HG03045 (cell line): Measurements from ENCODE around the gene SFRP4.

Experiments
- ATAC-seq: cut with Tn5 transposase; IDR thresholded peaks from one replicate; pipeline ENCODE4 v1.9.1; 2021; ENCODE audit warnings: mild to moderate bottlenecking, moderate library complexity; ENCODE audit not compliant: unreplicated experiment

SFRP4 gene

GRCh38 chr7:37927773-37928444, 11.3 kb upstream of the SFRP4 start:
- no peak for ATAC-seq

- no peak for ATAC-seq
Measured at GRCh38 chr7:37925620-37926019, 9.0 kb upstream of the SFRP4 start.

- no peak for ATAC-seq
Measured at GRCh38 chr7:37924491-37925041, 7.9 kb upstream of the SFRP4 start.

DNA sequence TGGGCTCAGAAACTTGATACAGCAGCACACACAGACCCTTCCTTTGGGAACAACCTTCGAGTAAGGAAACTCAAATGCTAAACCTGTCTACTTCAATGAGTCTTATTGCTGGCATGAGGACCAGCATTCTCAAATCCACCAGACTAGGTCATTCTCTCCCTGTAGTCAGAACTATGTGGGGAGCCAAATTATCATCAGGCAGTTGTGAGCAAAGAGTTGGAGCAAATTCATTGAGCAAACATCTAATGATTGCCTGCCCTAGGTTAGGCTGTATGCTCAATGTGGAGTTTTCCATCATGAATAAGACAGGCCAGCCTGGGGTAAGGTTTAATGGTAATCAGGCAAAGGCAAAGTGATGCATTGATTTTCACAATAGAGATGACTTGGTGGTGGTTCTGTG, 7.4 kb upstream of the SFRP4 start:
- no peak for ATAC-seq

- ATAC-seq, result no peak
Measured at GRCh38 chr7:37921876-37922275, 5.3 kb upstream of the SFRP4 start.

GRCh38 chr7:37920849-37921805, 4.5 kb upstream of the SFRP4 start:
- ATAC-seq, result peak; percentile 40

DNA sequence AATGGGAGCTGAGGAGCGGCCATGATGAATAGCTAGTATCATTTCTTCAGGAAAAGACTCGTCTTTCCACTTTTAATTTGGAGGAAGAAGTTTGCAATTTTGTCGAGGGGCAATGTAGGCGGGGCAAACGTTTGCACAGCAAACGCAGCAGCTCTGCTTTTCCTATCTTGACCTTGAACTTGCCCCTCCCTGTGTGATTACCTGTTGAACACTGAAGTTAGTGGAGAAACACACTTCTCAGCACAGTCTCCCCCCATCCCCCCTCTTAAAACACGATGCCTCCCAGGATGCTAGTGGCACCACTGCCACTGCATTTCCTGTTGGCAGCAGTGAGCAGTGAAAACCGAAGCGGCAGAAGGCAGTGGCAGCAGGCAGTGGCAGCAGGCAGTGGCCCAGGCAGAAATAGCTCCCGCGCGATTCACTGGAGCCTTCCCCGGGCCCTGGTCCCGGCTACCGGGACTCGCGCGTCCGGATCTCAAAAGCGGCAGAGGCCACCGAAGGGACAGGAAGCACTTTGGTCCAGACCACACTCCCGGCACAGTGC, 3.8 kb upstream of the SFRP4 start, which contains the start of gene EPDR1:
TSS of gene EPDR1 (plus strand) at position 336 of the 544 bp plus-strand sequence. CDS start 300 bp downstream, outside the sequence.
- peak; percentile 46 for ATAC-seq

DNA sequence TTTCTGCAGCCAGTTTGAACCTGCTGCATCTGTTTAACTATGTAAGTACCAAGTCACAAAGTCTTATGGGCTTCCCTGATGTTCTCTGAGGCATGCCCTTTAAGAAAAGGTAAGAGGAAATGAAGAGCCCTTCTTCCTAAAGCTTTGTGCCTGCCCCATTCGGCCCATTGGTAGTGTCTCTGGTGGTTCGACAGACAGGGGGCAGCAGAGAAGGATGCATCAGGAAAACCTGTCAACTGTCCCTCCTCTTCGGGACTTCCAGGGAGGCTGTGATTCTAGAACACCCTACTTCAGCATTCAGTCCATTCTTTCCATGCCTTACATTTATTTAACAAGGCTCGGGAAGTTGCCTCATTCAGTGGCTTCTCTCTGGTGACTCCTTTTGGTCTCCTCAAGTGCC, 1.9 kb upstream of the SFRP4 start:
- ATAC-seq, result no peak

DNA sequence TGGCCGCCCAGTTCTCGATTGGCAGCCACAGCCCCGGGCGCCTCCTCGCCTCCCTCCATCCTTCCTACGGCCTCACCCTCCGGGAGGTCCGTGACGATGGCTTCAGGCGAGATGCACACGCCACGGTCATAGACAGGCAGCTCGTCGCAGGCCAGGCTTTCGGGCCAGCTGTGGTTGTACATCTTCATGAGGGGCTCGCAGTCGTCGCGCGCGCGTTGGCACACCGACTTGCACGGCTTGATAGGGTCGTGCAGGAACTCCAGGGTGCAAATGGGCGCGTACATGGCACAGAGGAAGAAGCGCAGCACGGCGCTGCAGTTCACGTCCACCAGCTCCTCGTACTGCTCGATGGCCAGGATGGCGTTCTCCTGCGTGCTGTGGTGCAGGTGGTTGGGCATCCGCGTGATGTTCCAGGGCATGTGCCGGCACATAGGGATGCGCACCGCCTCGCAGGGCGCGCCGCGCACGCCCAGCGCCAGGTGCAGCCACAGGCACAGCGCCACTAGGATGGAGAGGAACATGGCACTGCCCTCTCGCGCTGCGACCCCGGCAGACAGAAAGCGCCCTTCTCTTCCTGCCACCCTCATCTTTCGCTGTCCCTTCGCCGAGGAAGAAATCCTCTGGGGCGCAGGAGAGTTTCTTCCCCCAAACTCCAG, 472 bp downstream of the SFRP4 start:
- no peak for ATAC-seq

- no peak for ATAC-seq
Measured at GRCh38 chr7:37915438-37915837, 1.2 kb downstream of the SFRP4 start.

- no peak for ATAC-seq
Measured at GRCh38 chr7:37912756-37913155, 3.9 kb downstream of the SFRP4 start.

- ATAC-seq, result no peak
Measured at GRCh38 chr7:37908221-37908788, 8.3 kb downstream of the SFRP4 start.

DNA sequence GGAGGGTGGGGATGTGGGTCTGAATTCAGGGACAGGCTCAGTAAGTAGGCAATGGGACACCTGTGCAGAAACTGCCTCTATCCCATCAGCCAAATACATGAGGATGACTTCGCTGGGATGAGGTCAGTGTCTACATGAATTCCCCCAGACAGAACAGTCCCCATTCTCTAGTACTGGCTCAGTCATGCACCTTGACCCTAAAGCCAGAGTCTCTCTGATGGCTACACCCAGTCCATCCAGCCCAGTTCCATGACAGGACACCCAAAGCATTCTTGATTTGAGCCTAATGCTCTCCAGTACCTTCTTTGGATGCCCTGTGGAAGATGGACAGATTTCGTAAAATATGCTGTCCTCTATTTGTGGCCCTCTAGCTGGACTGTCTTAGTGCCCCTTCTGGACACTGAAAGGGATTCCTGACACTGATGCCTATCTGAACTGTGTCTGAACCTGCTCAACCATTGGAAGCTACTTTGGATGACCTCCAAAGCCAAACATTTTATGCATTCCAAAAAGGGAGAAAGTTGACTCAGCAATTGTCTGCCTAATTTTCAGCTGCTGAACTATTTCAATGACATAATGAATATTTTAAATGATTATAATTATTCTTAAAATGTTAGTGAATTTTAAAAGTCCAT, 14.6 kb downstream of the SFRP4 start:
- ATAC-seq, result no peak

GRCh38 chr7:37901236-37901827, 15.3 kb downstream of the SFRP4 start:
- ATAC-seq, result no peak

- ATAC-seq, result no peak
Measured at GRCh38 chr7:37899712-37900247, 16.8 kb downstream of the SFRP4 start.

DNA sequence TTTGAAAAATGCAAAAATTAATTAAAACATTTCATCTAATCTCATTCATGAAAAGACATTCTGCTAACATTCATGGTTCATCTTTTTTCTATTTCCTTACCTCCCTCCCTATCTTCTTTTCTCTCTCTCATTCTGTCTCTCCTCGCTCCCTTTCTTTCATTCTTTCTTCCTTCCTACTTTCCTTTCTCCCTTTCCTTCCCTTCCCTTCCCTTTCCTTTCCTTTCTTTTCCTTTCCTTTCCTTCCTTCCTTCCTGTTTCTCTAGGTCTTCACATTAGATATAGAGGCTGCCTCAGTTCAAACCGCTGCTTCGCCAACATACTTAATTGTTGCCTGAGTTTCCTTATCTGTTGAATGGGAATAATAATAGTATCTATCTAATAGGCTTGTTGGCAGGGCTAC, 21.9 kb downstream of the SFRP4 start:
- ATAC-seq, result no peak

- ATAC-seq, result no peak
Measured at GRCh38 chr7:37893359-37893758, 23.3 kb downstream of the SFRP4 start.

DNA sequence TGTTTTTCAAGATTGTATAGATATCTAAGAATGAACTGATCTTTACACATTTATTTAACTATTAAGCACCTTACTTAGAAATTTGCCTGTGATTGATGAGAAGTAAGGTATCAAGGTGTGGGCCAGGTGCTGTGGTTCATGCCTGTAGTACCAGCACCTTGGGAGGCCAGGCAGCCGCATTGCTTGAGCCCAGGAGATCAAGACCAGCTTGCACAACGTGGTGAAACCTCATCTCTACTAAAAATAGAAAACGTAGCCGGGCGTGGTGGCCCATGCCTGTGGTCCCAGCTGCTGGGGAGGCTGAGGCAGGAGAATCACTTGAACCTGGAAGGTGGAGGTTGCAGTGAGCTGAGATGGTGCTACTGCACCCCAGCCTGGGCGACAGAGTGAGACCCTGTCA, 34.5 kb downstream of the SFRP4 start:
- no peak for ATAC-seq
